ENCODE data around the gene PATL1. TPM values are rescaled to one million over a fixed set of nuclear protein-coding genes. Genes with fewer than 3 reads are reported as not detected.

The PATL1 gene
- total RNA-seq, 1 donor from 2014 or later = 21.1 TPM

DNA sequence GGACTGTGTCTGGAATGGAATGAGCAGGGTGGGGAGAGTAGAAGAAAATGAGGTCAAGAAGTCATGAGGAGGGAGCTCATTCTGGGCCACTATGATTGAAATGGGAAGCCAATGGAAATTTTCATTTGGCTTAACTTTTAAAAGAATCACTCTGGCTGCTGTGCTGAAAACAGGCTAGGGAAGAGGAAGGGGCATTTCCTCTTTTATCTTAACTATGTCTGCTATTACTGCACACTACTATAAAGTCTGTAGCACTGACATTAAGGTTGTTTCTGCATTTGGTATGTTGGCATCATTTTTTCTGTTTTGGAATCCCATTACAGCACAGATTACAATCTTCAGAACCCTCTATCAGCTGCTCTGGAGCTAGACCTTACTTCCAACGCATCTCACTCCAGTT lies 8.2 kb downstream of the PATL1 start:
- no peak for TF ChIP-seq CTCF (IDR thresholded peaks at IDR 0.05; ENCODE audit: borderline replicate concordance)
- no peak overlapping the region for H3K27ac ChIP-seq (replicated peaks)
- H3K9me3 ChIP-seq (replicated peaks) = no peaks in the 10 kb centered on the region
- no peak for DNase-seq
- H3K4me1 ChIP-seq = peaks cover 32% of the 10 kb centered on the region
- no peak overlapping the region for H3K4me3 ChIP-seq
- H3K36me3 ChIP-seq = peaks cover 97% of the 10 kb centered on the region
- intact Hi-C loops (cut with micrococcal nuclease) = no loop called here
- no peaks in the 10 kb centered on the region for H3K27me3 ChIP-seq (ENCODE audit: low read depth)

DNA sequence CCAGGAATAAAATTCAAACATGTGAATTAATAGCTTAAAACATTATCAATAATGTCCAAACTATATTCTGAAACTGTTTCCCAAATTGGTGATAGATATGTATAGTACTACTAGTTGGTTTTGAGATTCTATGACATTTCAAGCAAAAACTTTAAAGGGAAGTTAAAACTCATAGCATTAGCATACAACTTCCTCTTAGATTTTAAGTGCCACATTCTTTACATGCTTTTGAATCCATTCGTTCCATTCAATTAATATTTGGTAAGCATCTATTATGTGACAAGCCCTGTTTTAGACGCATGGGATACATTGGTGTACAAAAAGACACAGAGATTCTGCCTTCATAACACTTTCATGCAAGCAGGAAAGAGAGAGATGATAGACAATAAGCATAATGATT lies 8.9 kb downstream of the PATL1 start:
- intact Hi-C loops (cut with micrococcal nuclease) = no loop called here
- H3K27me3 ChIP-seq (ENCODE audit: low read depth) = no peaks in the 10 kb centered on the region
- H3K27ac ChIP-seq (replicated peaks) = no peak overlapping the region
- no peak for TF ChIP-seq CTCF (IDR thresholded peaks at IDR 0.05; ENCODE audit: borderline replicate concordance)
- no peak overlapping the region for H3K4me3 ChIP-seq
- peaks cover 97% of the 10 kb centered on the region for H3K36me3 ChIP-seq
- peaks cover 25% of the 10 kb centered on the region for H3K4me1 ChIP-seq
- no peak for DNase-seq
- no peaks in the 10 kb centered on the region for H3K9me3 ChIP-seq (replicated peaks)

- TF ChIP-seq CTCF (IDR thresholded peaks at IDR 0.05; ENCODE audit: borderline replicate concordance) = no peak
- Histone ChIP-seq H3K9me3 (replicated peaks) (no peaks in the 10 kb centered on the region), H3K36me3 (peaks cover 97% of the 10 kb centered on the region), H3K27me3 (ENCODE audit: low read depth) (no peaks in the 10 kb centered on the region), H3K27ac (replicated peaks) (no peak overlapping the region), H3K4me1 (peaks cover 19% of the 10 kb centered on the region), H3K4me3 (no peak overlapping the region)
- intact Hi-C loops (cut with micrococcal nuclease) = no loop called here
- no peak for DNase-seq
Observed at GRCh38 chr11:59658036-59658435, 10.8 kb downstream of the PATL1 start.

DNA sequence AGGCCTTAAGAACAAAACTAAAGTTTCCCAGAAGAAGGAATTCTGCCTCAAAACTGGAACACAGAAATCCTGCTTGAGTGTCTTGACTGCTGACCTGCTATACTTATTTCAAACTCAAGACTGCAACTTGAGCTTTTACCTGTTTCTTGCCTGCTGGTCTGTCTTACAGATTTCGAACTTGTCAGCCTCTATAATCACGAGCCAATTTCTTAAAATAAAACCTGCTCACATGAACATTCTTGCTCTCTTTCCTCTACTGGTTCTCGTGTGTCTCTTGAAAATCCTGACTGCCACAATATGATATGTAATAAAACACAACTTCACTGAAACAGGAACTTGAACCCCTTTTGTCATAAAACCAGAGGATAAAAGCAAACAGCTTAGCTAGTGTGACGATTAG lies 13.9 kb downstream of the PATL1 start:
- Histone ChIP-seq H3K36me3 (peaks cover 99% of the 10 kb centered on the region), H3K4me3 (no peak overlapping the region), H3K27me3 (ENCODE audit: low read depth) (no peaks in the 10 kb centered on the region), H3K27ac (replicated peaks) (peak overlapping the region; percentile 50), H3K4me1 (no peaks in the 10 kb centered on the region), H3K9me3 (replicated peaks) (no peaks in the 10 kb centered on the region)
- TF ChIP-seq CTCF (IDR thresholded peaks at IDR 0.05; ENCODE audit: borderline replicate concordance) = no peak
- intact Hi-C loops (cut with micrococcal nuclease) = loop anchor here (5.0 kb wide), 1 partner anchor 73 kb away; no protein-coding TSS in a partner anchor
- DNase-seq = no peak

GRCh38 chr11:59647245-59647980 lies 21.4 kb downstream of the PATL1 start:
- intact Hi-C loops (cut with micrococcal nuclease) = no loop called here
- Histone ChIP-seq H3K4me1 (no peaks in the 10 kb centered on the region), H3K36me3 (peaks cover 90% of the 10 kb centered on the region)

More at GRCh38 chr11:59647245-59647980, 21.4 kb downstream of the PATL1 start:
- no peaks in the 10 kb centered on the region for H3K27me3 ChIP-seq (ENCODE audit: low read depth)
- DNase-seq = no peak
- H3K4me3 ChIP-seq = no peak overlapping the region
- H3K9me3 ChIP-seq (replicated peaks) = no peaks in the 10 kb centered on the region
- no peak for TF ChIP-seq CTCF (IDR thresholded peaks at IDR 0.05; ENCODE audit: borderline replicate concordance)
- no peak overlapping the region for H3K27ac ChIP-seq (replicated peaks)

All from left ventricle myocardium inferior (tissue), 1 donor.